Raji (cell line): ENCODE results near the gene SLC35F4.

Experiments
- POLR2A ChIP-seq: IDR thresholded peaks from 2 replicates; pipeline ENCODE4 v1.6.1; 2011; ENCODE audit warnings: low read depth, low read length, control low read depth; ENCODE audit not compliant: insufficient read depth

Gene SLC35F4

GRCh38 chr14:57729208-57730187 lies 136.4 kb downstream of the SLC35F4 start:
- no peak for TF ChIP-seq POLR2A

GRCh38 chr14:57725399-57726077 lies 140.4 kb downstream of the SLC35F4 start:
- no peak for TF ChIP-seq POLR2A

GRCh38 chr14:57714487-57714931 lies 151.4 kb downstream of the SLC35F4 start:
- no peak for TF ChIP-seq POLR2A

GRCh38 chr14:57712698-57713097 lies 153.2 kb downstream of the SLC35F4 start:
- TF ChIP-seq POLR2A, result no peak

- TF ChIP-seq POLR2A, result no peak
Observed at GRCh38 chr14:57712102-57712501, 153.8 kb downstream of the SLC35F4 start.

GRCh38 chr14:57709909-57710308 lies 156.0 kb downstream of the SLC35F4 start:
- TF ChIP-seq POLR2A, result no peak

GRCh38 chr14:57707219-57707618 lies 158.7 kb downstream of the SLC35F4 start:
- no peak for TF ChIP-seq POLR2A

GRCh38 chr14:57704763-57705162 lies 161.1 kb downstream of the SLC35F4 start:
- no peak for TF ChIP-seq POLR2A

- TF ChIP-seq POLR2A, result no peak
Observed at GRCh38 chr14:57699947-57700346, 165.9 kb downstream of the SLC35F4 start.

GRCh38 chr14:57692671-57693070 lies 173.2 kb downstream of the SLC35F4 start:
- TF ChIP-seq POLR2A, result no peak

GRCh38 chr14:57687416-57687815 lies 178.5 kb downstream of the SLC35F4 start:
- no peak for TF ChIP-seq POLR2A

GRCh38 chr14:57686304-57686703 lies 179.6 kb downstream of the SLC35F4 start:
- no peak for TF ChIP-seq POLR2A

- no peak for TF ChIP-seq POLR2A
Observed at GRCh38 chr14:57671021-57671420, 194.9 kb downstream of the SLC35F4 start.

GRCh38 chr14:57660208-57660607 lies 205.7 kb downstream of the SLC35F4 start:
- TF ChIP-seq POLR2A, result no peak

GRCh38 chr14:57659052-57659451 lies 206.8 kb downstream of the SLC35F4 start:
- no peak for TF ChIP-seq POLR2A

GRCh38 chr14:57657487-57657886 lies 208.4 kb downstream of the SLC35F4 start:
- TF ChIP-seq POLR2A, result no peak
